WTC11 (cell line): ENCODE measurements around the gene GRIN1. TPM values are rescaled to one million over a fixed set of nuclear protein-coding genes. Genes with fewer than 3 reads are reported as not detected.
"Not testable (repeated sequence)": the region's sequence is repeated elsewhere in the genome, so short reads cannot be mapped to it uniquely, and the experiment has no call there.

Experiments
- ATAC-seq: fragments of 200-7000 bp; cut with Tn5 transposase; 2 replicates; pipeline ENCODE4 v1.10.0; 2021; ENCODE audit warnings: mild to moderate bottlenecking, moderate library complexity
- CTCF ChIA-PET: fragments of 300-600 bp; sonication (Branson Sonifier 250); formaldehyde crosslinking; loops from one replicate; lab custom pipeline; 2021; ENCODE audit warnings: antibody characterized with exemption; lab: Charles Lee
- POLR2A ChIA-PET: fragments of 350-600 bp; sonication (Branson Sonifier 250); formaldehyde crosslinking; loops from one replicate; lab custom pipeline; 2021; ENCODE audit warnings: antibody characterized with exemption; lab: Charles Lee
- DNase-seq: peaks from one replicate; pipeline ENCODE4 v3.0.0; 2021; ENCODE audit warnings: low spot score
- H3K27ac Mint-ChIP-seq: 2 replicates; pipeline ENCODE4 v1.8.0; 2021; ENCODE audit warnings: mixed read lengths
- H3K27me3 Mint-ChIP-seq: 2 replicates; pipeline ENCODE4 v1.8.0; 2021; ENCODE audit warnings: low read depth, mild to moderate bottlenecking, moderate library complexity, mixed read lengths
- H3K36me3 Mint-ChIP-seq: 2 replicates; pipeline ENCODE4 v1.8.0; 2021; ENCODE audit warnings: mixed read lengths
- H3K4me1 Mint-ChIP-seq: 2 replicates; pipeline ENCODE4 v1.8.0; 2022; ENCODE audit warnings: mixed read lengths
- H3K4me3 Mint-ChIP-seq: 2 replicates; pipeline ENCODE4 v1.8.0; 2021; ENCODE audit warnings: mild to moderate bottlenecking, moderate library complexity, mixed read lengths
- H3K9me3 Mint-ChIP-seq: 2 replicates; pipeline ENCODE4 v1.8.0; 2021; ENCODE audit warnings: mixed read lengths
- CBFB ChIP-seq: sonication (generic); formaldehyde crosslinking; IDR thresholded peaks from 2 replicates; pipeline ENCODE4 v1.8.1; 2022; ENCODE audit warnings: mild to moderate bottlenecking, low read depth, missing genetic modification reagents
- CREM ChIP-seq: sonication (generic); formaldehyde crosslinking; IDR thresholded peaks from 2 replicates; pipeline ENCODE4 v1.8.1; 2022; ENCODE audit warnings: mild to moderate bottlenecking, missing genetic modification reagents, moderate library complexity
- ELF4 ChIP-seq: sonication (generic); formaldehyde crosslinking; IDR thresholded peaks from 2 replicates; pipeline ENCODE4 v1.8.1; 2022; ENCODE audit warnings: low read depth, mild to moderate bottlenecking, moderate library complexity, missing genetic modification reagents
- EMX1 ChIP-seq: fragments of 250-450 bp; sonication (Bioruptor Pico); IDR thresholded peaks from 2 replicates; pipeline ENCODE4 v1.8.0; 2021; ENCODE audit warnings: mild to moderate bottlenecking
- ERG ChIP-seq: fragments of 250-450 bp; sonication (Bioruptor Pico); IDR thresholded peaks from 2 replicates; pipeline ENCODE4 v1.8.0; 2021; ENCODE audit warnings: mild to moderate bottlenecking
- FOXP1 ChIP-seq: sonication (generic); formaldehyde crosslinking; IDR thresholded peaks from 2 replicates; pipeline ENCODE4 v1.8.0; 2022; ENCODE audit warnings: missing genetic modification reagents, mild to moderate bottlenecking, moderate library complexity, borderline replicate concordance
- GABPB1 ChIP-seq: sonication (generic); formaldehyde crosslinking; IDR thresholded peaks from 2 replicates; pipeline ENCODE4 v1.8.1; 2023; ENCODE audit warnings: mild to moderate bottlenecking, missing genetic modification reagents
- GRHL2 ChIP-seq: fragments of 250-450 bp; sonication (Bioruptor Pico); IDR thresholded peaks from 2 replicates; pipeline ENCODE4 v1.8.0; 2022; ENCODE audit warnings: mild to moderate bottlenecking, moderate library complexity; ENCODE audit not compliant: insufficient replicate concordance, severe bottlenecking
- IRF2 ChIP-seq: sonication (generic); formaldehyde crosslinking; IDR thresholded peaks from 2 replicates; pipeline ENCODE4 v1.8.0; 2022; ENCODE audit warnings: low read depth, missing genetic modification reagents, borderline replicate concordance
- MXD4 ChIP-seq: fragments of 250-450 bp; sonication (Bioruptor Pico); IDR thresholded peaks from 2 replicates; pipeline ENCODE4 v1.8.0; 2021; ENCODE audit warnings: mild to moderate bottlenecking, moderate library complexity, borderline replicate concordance
- NFYB ChIP-seq: sonication (generic); formaldehyde crosslinking; conservative IDR thresholded peaks from 2 replicates; pipeline ENCODE4 v1.8.0; 2022; ENCODE audit warnings: low read depth, missing genetic modification reagents
- NR1H2 ChIP-seq: sonication (generic); formaldehyde crosslinking; IDR thresholded peaks from 2 replicates; pipeline ENCODE4 v1.9.0; 2021; ENCODE audit warnings: mild to moderate bottlenecking, moderate library complexity, missing genetic modification reagents
- NR2C2 ChIP-seq: sonication (generic); formaldehyde crosslinking; IDR thresholded peaks from 2 replicates; pipeline ENCODE4 v1.8.0; 2022; ENCODE audit warnings: mild to moderate bottlenecking, missing genetic modification reagents
- NR3C1 ChIP-seq: sonication (generic); formaldehyde crosslinking; conservative IDR thresholded peaks from 2 replicates; pipeline ENCODE4 v1.8.1; 2023; ENCODE audit warnings: low read depth, mild to moderate bottlenecking, missing genetic modification reagents
- PRRX2 ChIP-seq: fragments of 250-450 bp; sonication (Bioruptor Pico); IDR thresholded peaks from 2 replicates; pipeline ENCODE4 v1.8.0; 2021; ENCODE audit warnings: mild to moderate bottlenecking
- SP1 ChIP-seq: sonication (generic); formaldehyde crosslinking; conservative IDR thresholded peaks from 2 replicates; pipeline ENCODE4 v1.8.1; 2022; ENCODE audit warnings: missing genetic modification reagents
- TEAD1 ChIP-seq: sonication (generic); formaldehyde crosslinking; IDR thresholded peaks from 2 replicates; pipeline ENCODE4 v1.8.0; 2022; ENCODE audit warnings: mild to moderate bottlenecking, missing genetic modification reagents
- ZBTB21 ChIP-seq: sonication (generic); formaldehyde crosslinking; IDR thresholded peaks from 2 replicates; pipeline ENCODE4 v1.8.1; 2023; ENCODE audit warnings: mild to moderate bottlenecking, missing genetic modification reagents, borderline replicate concordance
- ZNF416 ChIP-seq: fragments of 250-450 bp; sonication (Bioruptor Pico); IDR thresholded peaks from 2 replicates; pipeline ENCODE4 v1.9.0; 2021; ENCODE audit warnings: mild to moderate bottlenecking, inconsistent platforms
- ZNF512 ChIP-seq: sonication (generic); formaldehyde crosslinking; IDR thresholded peaks from 2 replicates; pipeline ENCODE4 v1.8.1; 2022; ENCODE audit warnings: missing genetic modification reagents, borderline replicate concordance
- total RNA-seq: library from RNA; stranded (reverse); gene quantifications from 3 replicates; pipeline ENCODE4 v1.2.3, GENCODE V29; 2021
- TF ChIP-seq, protein P1 (sequence below): sonication (generic); formaldehyde crosslinking; IDR thresholded peaks from 2 replicates; pipeline ENCODE4 v1.8.1; 2023; ENCODE audit warnings: mild to moderate bottlenecking, missing genetic modification reagents
- TF ChIP-seq, protein P2 (sequence below): fragments of 250-450 bp; sonication (Bioruptor Pico); IDR thresholded peaks from 2 replicates; pipeline ENCODE4 v1.9.0; 2021; ENCODE audit warnings: mild to moderate bottlenecking

The GRIN1 gene
- total RNA-seq, 1 experiment from 2014 or later: 4.1 TPM

GRCh38 chr9:137123468-137123837 is 15.5 kb upstream of the GRIN1 start:
- ATAC-seq: no peak
- TF ChIP-seq GRHL2 (CRISPR knock-in tag) (no peak), SP1 (no peak), ERG (CRISPR knock-in tag) (no peak), ZBTB21 (CRISPR knock-in tag) (no peak), GABPB1 (no peak)
- TF ChIP-seq, protein P1, sequence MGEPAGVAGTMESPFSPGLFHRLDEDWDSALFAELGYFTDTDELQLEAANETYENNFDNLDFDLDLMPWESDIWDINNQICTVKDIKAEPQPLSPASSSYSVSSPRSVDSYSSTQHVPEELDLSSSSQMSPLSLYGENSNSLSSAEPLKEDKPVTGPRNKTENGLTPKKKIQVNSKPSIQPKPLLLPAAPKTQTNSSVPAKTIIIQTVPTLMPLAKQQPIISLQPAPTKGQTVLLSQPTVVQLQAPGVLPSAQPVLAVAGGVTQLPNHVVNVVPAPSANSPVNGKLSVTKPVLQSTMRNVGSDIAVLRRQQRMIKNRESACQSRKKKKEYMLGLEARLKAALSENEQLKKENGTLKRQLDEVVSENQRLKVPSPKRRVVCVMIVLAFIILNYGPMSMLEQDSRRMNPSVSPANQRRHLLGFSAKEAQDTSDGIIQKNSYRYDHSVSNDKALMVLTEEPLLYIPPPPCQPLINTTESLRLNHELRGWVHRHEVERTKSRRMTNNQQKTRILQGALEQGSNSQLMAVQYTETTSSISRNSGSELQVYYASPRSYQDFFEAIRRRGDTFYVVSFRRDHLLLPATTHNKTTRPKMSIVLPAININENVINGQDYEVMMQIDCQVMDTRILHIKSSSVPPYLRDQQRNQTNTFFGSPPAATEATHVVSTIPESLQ (CRISPR knock-in tag): no peak
- TF ChIP-seq, all 79 proteins: peak for 0
- Mint-ChIP-seq H3K4me3 (no peak overlapping the region), H3K9me3 (peaks cover 8% of the 10 kb centered on the region), H3K27ac (no peak overlapping the region), H3K27me3 (no peaks in the 10 kb centered on the region; the same call in 1 of the 2 replicates), H3K36me3 (no peaks in the 10 kb centered on the region), H3K4me1 (peaks cover 9% of the 10 kb centered on the region)
- POLR2A ChIA-PET: no interaction called here
- CTCF ChIA-PET: interaction anchor here (1.0 to 2.6 kb wide), 4 partner anchors 15 to 113 kb away, joined by 4 to 14 read pairs (median 4); no protein-coding TSS in a partner anchor
- no peak for DNase-seq

DNA sequence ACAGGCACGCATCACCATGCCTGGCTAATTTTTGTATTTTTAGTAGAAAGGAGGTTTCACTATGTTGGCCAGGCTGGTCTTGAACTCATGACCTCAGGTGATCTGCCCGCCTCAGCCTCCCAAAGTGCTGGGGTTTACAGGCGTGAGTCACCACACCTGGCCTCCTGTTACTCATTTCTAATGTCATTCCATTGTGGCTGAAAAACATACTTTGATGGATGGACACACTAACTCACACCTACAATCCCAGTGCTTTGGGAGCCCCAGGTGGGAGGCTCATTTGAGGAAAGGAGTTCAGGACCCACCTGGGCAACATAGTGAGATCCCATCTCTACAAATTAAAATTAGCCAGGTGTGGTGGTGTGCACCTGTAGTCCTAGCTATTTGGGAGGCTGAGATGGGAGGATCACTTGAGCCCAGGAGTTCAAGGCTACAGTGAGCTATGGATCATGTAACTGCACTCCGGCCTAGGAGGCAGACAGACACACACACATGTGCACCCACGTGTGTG is 14.9 kb upstream of the GRIN1 start:
- POLR2A ChIA-PET: not testable (repeated sequence)

DNA sequence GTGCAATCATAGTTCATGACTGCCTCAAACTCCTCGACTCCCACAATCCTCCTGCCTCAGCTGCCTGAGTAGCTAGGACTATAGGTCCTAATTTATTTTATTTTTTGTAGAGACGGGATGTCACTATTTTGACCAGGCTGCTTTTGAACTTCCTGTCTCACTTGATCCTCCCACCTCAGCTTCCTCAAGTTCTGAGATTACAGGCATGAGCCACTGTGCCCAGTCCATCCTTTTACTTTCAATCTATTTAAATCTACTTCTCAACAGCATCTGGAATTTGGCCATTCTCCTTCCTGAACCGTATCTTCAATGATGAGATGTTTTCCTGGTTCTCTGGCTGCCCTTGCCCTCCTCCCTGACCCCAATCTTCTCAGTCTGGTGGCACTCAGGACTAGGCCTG is 12.2 kb upstream of the GRIN1 start:
- peaks cover 14% of the 10 kb centered on the region for H3K4me1 Mint-ChIP-seq
- CTCF ChIA-PET: interaction anchor here (1.0 kb wide), 1 partner anchor 23 kb away, joined by 3 read pairs; no protein-coding TSS in a partner anchor
- TF ChIP-seq ELF4 (no peak), NR3C1 (no peak), MXD4 (CRISPR knock-in tag) (no peak), CBFB (no peak), NFYB (CRISPR knock-in tag) (no peak), EMX1 (no peak), PRRX2 (no peak), NR2C2 (CRISPR knock-in tag) (no peak), ZNF512 (CRISPR knock-in tag) (no peak), IRF2 (no peak), CREM (CRISPR knock-in tag) (no peak), NR1H2 (CRISPR knock-in tag) (no peak), TEAD1 (CRISPR knock-in tag) (no peak), FOXP1 (CRISPR knock-in tag) (no peak), ZNF416 (CRISPR knock-in tag) (no peak)
- TF ChIP-seq, protein P2, sequence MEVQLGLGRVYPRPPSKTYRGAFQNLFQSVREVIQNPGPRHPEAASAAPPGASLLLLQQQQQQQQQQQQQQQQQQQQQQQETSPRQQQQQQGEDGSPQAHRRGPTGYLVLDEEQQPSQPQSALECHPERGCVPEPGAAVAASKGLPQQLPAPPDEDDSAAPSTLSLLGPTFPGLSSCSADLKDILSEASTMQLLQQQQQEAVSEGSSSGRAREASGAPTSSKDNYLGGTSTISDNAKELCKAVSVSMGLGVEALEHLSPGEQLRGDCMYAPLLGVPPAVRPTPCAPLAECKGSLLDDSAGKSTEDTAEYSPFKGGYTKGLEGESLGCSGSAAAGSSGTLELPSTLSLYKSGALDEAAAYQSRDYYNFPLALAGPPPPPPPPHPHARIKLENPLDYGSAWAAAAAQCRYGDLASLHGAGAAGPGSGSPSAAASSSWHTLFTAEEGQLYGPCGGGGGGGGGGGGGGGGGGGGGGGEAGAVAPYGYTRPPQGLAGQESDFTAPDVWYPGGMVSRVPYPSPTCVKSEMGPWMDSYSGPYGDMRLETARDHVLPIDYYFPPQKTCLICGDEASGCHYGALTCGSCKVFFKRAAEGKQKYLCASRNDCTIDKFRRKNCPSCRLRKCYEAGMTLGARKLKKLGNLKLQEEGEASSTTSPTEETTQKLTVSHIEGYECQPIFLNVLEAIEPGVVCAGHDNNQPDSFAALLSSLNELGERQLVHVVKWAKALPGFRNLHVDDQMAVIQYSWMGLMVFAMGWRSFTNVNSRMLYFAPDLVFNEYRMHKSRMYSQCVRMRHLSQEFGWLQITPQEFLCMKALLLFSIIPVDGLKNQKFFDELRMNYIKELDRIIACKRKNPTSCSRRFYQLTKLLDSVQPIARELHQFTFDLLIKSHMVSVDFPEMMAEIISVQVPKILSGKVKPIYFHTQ (CRISPR knock-in tag): no peak

More for the DNA sequence above, 14.9 kb upstream of the GRIN1 start:
- DNase-seq, H3K9me3 Mint-ChIP-seq, H3K27ac Mint-ChIP-seq, H3K4me3 Mint-ChIP-seq, ATAC-seq, H3K36me3 Mint-ChIP-seq, H3K27me3 Mint-ChIP-seq: not testable (repeated sequence)
- H3K4me1 Mint-ChIP-seq: peaks cover 14% of the 10 kb centered on the region
- CTCF ChIA-PET: interaction anchor here (0.6 to 2.6 kb wide), 3 partner anchors 51 to 113 kb away, joined by 3 to 14 read pairs (median 4); no protein-coding TSS in a partner anchor

More for the DNA sequence above, 12.2 kb upstream of the GRIN1 start:
- POLR2A ChIA-PET: interaction anchor here (0.7 kb wide), 1 partner anchor 13 kb away, joined by 4 read pairs; no protein-coding TSS in a partner anchor
- Mint-ChIP-seq H3K27ac (peak overlapping the region; percentile 71; the same call in 1 of the 2 replicates), H3K27me3 (peaks cover 14% of the 10 kb centered on the region), H3K4me3 (no peak overlapping the region), H3K9me3 (no peaks in the 10 kb centered on the region), H3K36me3 (no peaks in the 10 kb centered on the region)
- no peak for ATAC-seq
- DNase-seq: no peak
